Measurements from ENCODE around the gene SNRNP200. TPM values are rescaled to one million over a fixed set of nuclear protein-coding genes. Genes with fewer than 3 reads are reported as not detected.
A peak's percentile ranks its signal among the peaks of the same experiment; 100 is the strongest.
"Not testable (repeated sequence)": the region's sequence is repeated elsewhere in the genome, so short reads cannot be mapped to it uniquely, and the experiment has no call there.

SNRNP200 gene
- total RNA-seq, 1 donor from 2014 or later: 208 TPM

DNA sequence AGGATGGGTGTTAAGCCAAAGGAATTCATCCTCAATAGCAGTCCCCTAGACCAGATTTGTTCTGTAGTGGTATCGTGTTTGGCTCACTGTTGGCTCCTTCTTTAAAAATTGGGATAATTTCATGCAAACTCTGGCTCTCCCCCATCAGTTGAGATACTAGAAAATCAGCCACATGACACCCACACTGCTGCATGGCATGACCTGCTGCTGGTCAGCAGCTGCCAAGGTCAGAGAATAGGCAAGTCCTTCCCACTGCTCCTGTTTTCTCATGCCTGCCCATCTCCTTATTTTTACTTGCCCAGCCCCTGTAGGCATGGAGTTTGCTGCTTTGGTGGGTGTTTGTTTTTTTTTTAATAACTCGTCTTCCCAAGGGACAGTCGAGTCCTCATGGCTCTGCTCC is 1.0 kb upstream of the SNRNP200 start:
- intact Hi-C loops (cut with micrococcal nuclease): loop anchor here (5.0 kb wide), 1 partner anchor 181 kb away; no protein-coding TSS in a partner anchor
- DNase-seq (no peak), ATAC-seq (ENCODE audit: low read depth) (no peak)
- Mint-ChIP-seq H3K4me1 (peaks cover 45% of the 10 kb centered on the region), H3K36me3 (ENCODE audit: low read depth) (peaks cover 44% of the 10 kb centered on the region), H3K9me3 (no peaks in the 10 kb centered on the region), H3K4me3 (peak overlapping the region; percentile 97), H3K27me3 (no peaks in the 10 kb centered on the region), H3K27ac (peak overlapping the region; percentile 97)
- TF ChIP-seq, protein P1, sequence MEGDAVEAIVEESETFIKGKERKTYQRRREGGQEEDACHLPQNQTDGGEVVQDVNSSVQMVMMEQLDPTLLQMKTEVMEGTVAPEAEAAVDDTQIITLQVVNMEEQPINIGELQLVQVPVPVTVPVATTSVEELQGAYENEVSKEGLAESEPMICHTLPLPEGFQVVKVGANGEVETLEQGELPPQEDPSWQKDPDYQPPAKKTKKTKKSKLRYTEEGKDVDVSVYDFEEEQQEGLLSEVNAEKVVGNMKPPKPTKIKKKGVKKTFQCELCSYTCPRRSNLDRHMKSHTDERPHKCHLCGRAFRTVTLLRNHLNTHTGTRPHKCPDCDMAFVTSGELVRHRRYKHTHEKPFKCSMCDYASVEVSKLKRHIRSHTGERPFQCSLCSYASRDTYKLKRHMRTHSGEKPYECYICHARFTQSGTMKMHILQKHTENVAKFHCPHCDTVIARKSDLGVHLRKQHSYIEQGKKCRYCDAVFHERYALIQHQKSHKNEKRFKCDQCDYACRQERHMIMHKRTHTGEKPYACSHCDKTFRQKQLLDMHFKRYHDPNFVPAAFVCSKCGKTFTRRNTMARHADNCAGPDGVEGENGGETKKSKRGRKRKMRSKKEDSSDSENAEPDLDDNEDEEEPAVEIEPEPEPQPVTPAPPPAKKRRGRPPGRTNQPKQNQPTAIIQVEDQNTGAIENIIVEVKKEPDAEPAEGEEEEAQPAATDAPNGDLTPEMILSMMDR (IDR thresholded peaks at IDR 0.05): no peak
- POLR2A ChIA-PET: interaction anchor here (0.6 to 2.6 kb wide), 12 partner anchors 9 to 203 kb away, joined by 3 to 44 read pairs (median 6); partner anchors contain the start of genes CIAO1, ITPRIPL1, NCAPH and STARD7
- CTCF ChIA-PET: interaction anchor here (0.8 kb wide), 1 partner anchor 14 kb away, joined by 3 read pairs; no protein-coding TSS in a partner anchor

GRCh38 chr2:96305979-96306308 is 598 bp upstream of the SNRNP200 start:
- ChIA-PET POLR2A (interaction anchor here (0.6 to 2.6 kb wide), 12 partner anchors 9 to 469 kb away, joined by 3 to 44 read pairs (median 8); partner anchors contain the start of genes CIAO1, ITPRIPL1, NCAPH and STARD7), CTCF (interaction anchor here (0.8 to 1.8 kb wide), 2 partner anchors 14 to 248 kb away, joined by 3 to 4 read pairs; no protein-coding TSS in a partner anchor)
- ATAC-seq (ENCODE audit: low read depth) (no peak), DNase-seq (no peak)
- no peaks in the 10 kb centered on the region for H3K27me3 Mint-ChIP-seq
- intact Hi-C loops (cut with micrococcal nuclease): loop anchor here (1.0 to 5.0 kb wide), 7 partner anchors 16 to 455 kb away; partner anchors contain the start of genes CIAO1, CNNM4 and NCAPH
- TF ChIP-seq, protein P1 (IDR thresholded peaks at IDR 0.05): no peak
- no peaks in the 10 kb centered on the region for H3K9me3 Mint-ChIP-seq
- peaks cover 48% of the 10 kb centered on the region for H3K36me3 Mint-ChIP-seq (ENCODE audit: low read depth)
- H3K4me3 Mint-ChIP-seq: peak overlapping the region; percentile 97
- peak overlapping the region; percentile 97 for H3K27ac Mint-ChIP-seq
- peaks cover 45% of the 10 kb centered on the region for H3K4me1 Mint-ChIP-seq

DNA sequence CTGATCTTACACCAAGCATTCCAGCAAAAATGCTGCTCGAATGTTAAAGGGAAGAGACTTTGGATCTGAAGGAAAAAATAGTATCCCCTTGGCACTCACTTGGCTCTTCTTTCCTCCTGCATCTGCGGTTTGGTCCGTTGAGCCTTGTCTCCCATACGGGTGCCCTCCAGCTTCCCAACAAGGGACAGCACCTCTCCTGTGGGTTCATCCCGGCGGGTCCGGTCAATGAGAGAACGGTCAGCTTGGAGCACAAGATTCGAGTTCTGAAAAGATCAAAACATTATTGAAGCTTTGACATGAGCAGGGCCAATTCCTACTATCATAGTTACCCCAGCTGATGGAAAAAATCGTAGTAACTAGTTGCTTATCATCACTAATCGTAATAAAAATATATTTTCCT is 740 bp downstream of the SNRNP200 start:
- peaks cover 57% of the 10 kb centered on the region for H3K36me3 Mint-ChIP-seq (ENCODE audit: low read depth)
- peak overlapping the region; percentile 97 for H3K4me3 Mint-ChIP-seq
- ChIA-PET POLR2A (interaction anchor here (0.5 to 2.6 kb wide), 10 partner anchors 14 to 96 kb away, joined by 3 to 44 read pairs (median 8); partner anchors contain the start of genes CIAO1, ITPRIPL1, NCAPH and STARD7), CTCF (interaction anchor here (1.8 kb wide), 1 partner anchor 250 kb away, joined by 4 read pairs; no protein-coding TSS in a partner anchor)
- H3K27ac Mint-ChIP-seq: peak overlapping the region; percentile 97
- ATAC-seq (ENCODE audit: low read depth): no peak
- intact Hi-C loops (cut with micrococcal nuclease): loop anchor here (1.0 to 5.0 kb wide), 7 partner anchors 18 to 456 kb away; partner anchors contain the start of genes CIAO1, CNNM4 and NCAPH
- TF ChIP-seq, protein P1 (IDR thresholded peaks at IDR 0.05): no peak
- H3K9me3 Mint-ChIP-seq: no peaks in the 10 kb centered on the region
- DNase-seq: no peak
- no peaks in the 10 kb centered on the region for H3K27me3 Mint-ChIP-seq
- peaks cover 45% of the 10 kb centered on the region for H3K4me1 Mint-ChIP-seq

GRCh38 chr2:96301865-96302264 is 3.5 kb downstream of the SNRNP200 start:
- no peak overlapping the region for H3K4me3 Mint-ChIP-seq
- POLR2A ChIA-PET: interaction anchor here (0.6 kb wide), 1 partner anchor 230 kb away, joined by 3 read pairs; no protein-coding TSS in a partner anchor
- CTCF ChIA-PET: interaction anchor here (1.0 to 1.4 kb wide), 2 partner anchors 105 to 209 kb away, joined by 3 read pairs; no protein-coding TSS in a partner anchor
- H3K4me1 Mint-ChIP-seq: peaks cover 45% of the 10 kb centered on the region
- no peaks in the 10 kb centered on the region for H3K27me3 Mint-ChIP-seq
- H3K27ac Mint-ChIP-seq: no peak overlapping the region
- no peak for DNase-seq
- TF ChIP-seq, protein P1 (IDR thresholded peaks at IDR 0.05): no peak
- peaks cover 84% of the 10 kb centered on the region for H3K36me3 Mint-ChIP-seq (ENCODE audit: low read depth)
- intact Hi-C loops (cut with micrococcal nuclease): no loop called here
- ATAC-seq (ENCODE audit: low read depth): no peak
- no peaks in the 10 kb centered on the region for H3K9me3 Mint-ChIP-seq

DNA sequence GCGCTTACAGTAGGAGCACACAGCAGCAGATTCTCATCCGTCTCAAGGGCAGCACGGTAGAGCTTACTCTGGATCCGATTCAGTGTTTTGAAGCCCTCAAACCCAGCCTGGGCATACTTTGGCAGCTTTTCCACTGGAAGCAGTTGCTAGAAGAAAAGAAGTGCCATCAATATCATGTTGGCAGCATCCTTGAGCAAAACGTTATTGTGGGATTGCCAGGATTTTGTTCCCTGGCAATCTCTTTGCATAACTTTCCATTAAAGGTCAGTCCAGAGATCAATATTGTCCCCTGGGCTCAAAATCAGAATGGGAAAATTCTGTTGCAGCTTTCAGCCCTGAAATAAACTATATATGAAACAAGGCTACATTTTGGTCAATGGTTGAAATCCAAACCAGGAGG is 8.4 kb downstream of the SNRNP200 start:
- intact Hi-C loops (cut with micrococcal nuclease): no loop called here
- peaks cover 6% of the 10 kb centered on the region for H3K4me1 Mint-ChIP-seq
- no peak for ATAC-seq (ENCODE audit: low read depth)
- no peaks in the 10 kb centered on the region for H3K9me3 Mint-ChIP-seq
- ChIA-PET CTCF (no interaction called here), POLR2A (interaction anchor here (1.1 kb wide), 1 partner anchor 24 kb away, joined by 3 read pairs; no protein-coding TSS in a partner anchor)
- TF ChIP-seq, protein P1 (IDR thresholded peaks at IDR 0.05): no peak
- no peaks in the 10 kb centered on the region for H3K27me3 Mint-ChIP-seq
- H3K4me3 Mint-ChIP-seq: no peak overlapping the region
- peaks cover 88% of the 10 kb centered on the region for H3K36me3 Mint-ChIP-seq (ENCODE audit: low read depth)
- DNase-seq: no peak
- H3K27ac Mint-ChIP-seq: no peak overlapping the region

- intact Hi-C loops (cut with micrococcal nuclease); DNase-seq; CTCF ChIA-PET; H3K9me3 Mint-ChIP-seq; H3K27ac Mint-ChIP-seq; H3K4me1 Mint-ChIP-seq; H3K4me3 Mint-ChIP-seq; ATAC-seq (ENCODE audit: low read depth); H3K27me3 Mint-ChIP-seq: not testable (repeated sequence)
- H3K36me3 Mint-ChIP-seq (ENCODE audit: low read depth): peaks cover 93% of the 10 kb centered on the region
- POLR2A ChIA-PET: interaction anchor here (1.3 kb wide), 1 partner anchor 27 kb away, joined by 3 read pairs; no protein-coding TSS in a partner anchor
Measured at GRCh38 chr2:96294271-96294670, 11.1 kb downstream of the SNRNP200 start.

Data from activated B cell treated with CpG ODN at 0.5 μM for 24 hours (primary cell).